Fibroblast of villous mesenchyme (primary cell): Measurements from ENCODE around the gene MRGPRX2. TPM values are rescaled to one million over a fixed set of nuclear protein-coding genes. Genes with fewer than 3 reads are reported as not detected.

Experiments used
- DNase-seq: peaks from one replicate; pipeline ENCODE4 v3.0.0-alpha.2; 2010; ENCODE audit warnings: low read depth
- H3K4me3 ChIP-seq: 2 replicates; pipeline ENCODE4 v1.5.1; 2011; ENCODE audit warnings: low read depth, mild to moderate bottlenecking, low read length
- CTCF ChIP-seq: IDR thresholded peaks from 2 replicates; pipeline ENCODE4 v1.5.1; 2012; ENCODE audit warnings: low read depth, mild to moderate bottlenecking, low read length; ENCODE audit not compliant: insufficient read depth
- total RNA-seq: library from RNA; depleted of rRNA; stranded (reverse); fragments of >200 nt; gene quantifications from 2 replicates; pipeline ENCODE4 v1.2.3, GENCODE V29; 2012

The MRGPRX2 gene
- not detected in 2 replicates for total RNA-seq

GRCh38 chr11:19060629-19061028 is at the start of gene MRGPRX2:
MRGPRX2 (minus strand) TSS chr11:19060717; CDS start chr11:19056402, 4,315 bp downstream.
- no peak for TF ChIP-seq CTCF
- no peak for DNase-seq
- no peak within 1 kb of the TSS for H3K4me3 ChIP-seq

- no peak for DNase-seq
- H3K4me3 ChIP-seq, result no peak overlapping the region
- TF ChIP-seq CTCF, result no peak
Observed at GRCh38 chr11:19110295-19110694, 49.8 kb upstream of the MRGPRX2 start.

GRCh38 chr11:19107125-19107524 is 46.6 kb upstream of the MRGPRX2 start:
- DNase-seq, result no peak
- no peak for TF ChIP-seq CTCF
- no peak overlapping the region for H3K4me3 ChIP-seq

- no peak overlapping the region for H3K4me3 ChIP-seq
- no peak for TF ChIP-seq CTCF
- DNase-seq, result no peak
Observed at GRCh38 chr11:19105011-19105410, 44.5 kb upstream of the MRGPRX2 start.

- no peak overlapping the region for H3K4me3 ChIP-seq
- no peak for DNase-seq
- TF ChIP-seq CTCF, result no peak
Observed at GRCh38 chr11:19102521-19102900, 42.0 kb upstream of the MRGPRX2 start.

GRCh38 chr11:19101796-19102520 is 41.4 kb upstream of the MRGPRX2 start:
- TF ChIP-seq CTCF, result no peak
- H3K4me3 ChIP-seq, result no peak overlapping the region
- DNase-seq, result no peak

- no peak for TF ChIP-seq CTCF
- H3K4me3 ChIP-seq, result no peak overlapping the region
- no peak for DNase-seq
Observed at GRCh38 chr11:19100885-19101284, 40.4 kb upstream of the MRGPRX2 start.
